HepG2 (cell line): ENCODE measurements around the gene COL9A3. TPM values are rescaled to one million over a fixed set of nuclear protein-coding genes. Genes with fewer than 3 reads are reported as not detected.

Source experiments
- CAMTA2 ChIP-seq: sonication (generic); formaldehyde crosslinking; IDR thresholded peaks from 2 replicates; pipeline ENCODE4 v1.4.0; 2020; ENCODE audit warnings: mild to moderate bottlenecking, missing genetic modification reagents, borderline replicate concordance
- DR1 ChIP-seq: sonication (generic); formaldehyde crosslinking; IDR thresholded peaks from 2 replicates; pipeline ENCODE4 v1.8.0; 2021; ENCODE audit warnings: mild to moderate bottlenecking, missing genetic modification reagents, inconsistent platforms
- FOXK1 ChIP-seq: sonication (generic); formaldehyde crosslinking; IDR thresholded peaks from 2 replicates; pipeline ENCODE4 v1.4.0; 2020; ENCODE audit warnings: low read depth, missing genetic modification reagents, borderline replicate concordance
- GABPB1 ChIP-seq: IDR thresholded peaks from 2 replicates; pipeline ENCODE4 v1.6.1; 2016; ENCODE audit warnings: mild to moderate bottlenecking, missing genetic modification reagents, moderate library complexity, missing compliant biosample characterization
- MTA3 ChIP-seq: sonication (generic); formaldehyde crosslinking; IDR thresholded peaks from 2 replicates; pipeline ENCODE4 v1.4.0; 2020; ENCODE audit warnings: missing genetic modification reagents
- NCOA2 ChIP-seq: sonication (generic); formaldehyde crosslinking; IDR thresholded peaks from 2 replicates; pipeline ENCODE4 v1.8.0; 2022; ENCODE audit warnings: inconsistent platforms
- NFAT5 ChIP-seq: sonication (generic); formaldehyde crosslinking; IDR thresholded peaks from 2 replicates; pipeline ENCODE4 v1.4.0; 2020; ENCODE audit warnings: missing genetic modification reagents
- NFRKB ChIP-seq: fragments of 450-650 bp; IDR thresholded peaks from 2 replicates; pipeline ENCODE4 v1.6.1; 2017
- NR3C1 ChIP-seq: sonication (generic); formaldehyde crosslinking; IDR thresholded peaks from 2 replicates; pipeline ENCODE4 v1.4.0; 2020; ENCODE audit warnings: missing genetic modification reagents
- POLR2G ChIP-seq: fragments of 200-400 bp; formaldehyde crosslinking; IDR thresholded peaks from 2 replicates; pipeline ENCODE4 v1.6.1; 2018; ENCODE audit warnings: mild to moderate bottlenecking, low read depth, low read length, moderate library complexity
- THAP11 ChIP-seq: IDR thresholded peaks from 2 replicates; pipeline ENCODE4 v1.6.1; 2016; ENCODE audit warnings: missing biosample characterization, missing genetic modification reagents
- ZBTB42 ChIP-seq: sonication (generic); formaldehyde crosslinking; IDR thresholded peaks from 2 replicates; pipeline ENCODE4 v1.5.0; 2020; ENCODE audit warnings: mild to moderate bottlenecking, missing genetic modification reagents
- ZBTB46 ChIP-seq: sonication (generic); formaldehyde crosslinking; IDR thresholded peaks from 2 replicates; pipeline ENCODE4 v1.4.0; 2020; ENCODE audit warnings: mild to moderate bottlenecking, missing genetic modification reagents, borderline replicate concordance
- ZMYM2 ChIP-seq: sonication (generic); formaldehyde crosslinking; IDR thresholded peaks from 2 replicates; pipeline ENCODE4 v1.8.0; 2022; ENCODE audit warnings: mild to moderate bottlenecking, missing genetic modification reagents
- ZNF225 ChIP-seq: sonication (generic); formaldehyde crosslinking; IDR thresholded peaks from 2 replicates; pipeline ENCODE4 v1.4.0; 2020; ENCODE audit warnings: mild to moderate bottlenecking, missing genetic modification reagents
- ZNF256 ChIP-seq: sonication (generic); formaldehyde crosslinking; conservative IDR thresholded peaks from 2 replicates; pipeline ENCODE4 v1.4.0; 2020; ENCODE audit warnings: missing genetic modification reagents
- ZNF558 ChIP-seq: sonication (generic); formaldehyde crosslinking; IDR thresholded peaks from 2 replicates; pipeline ENCODE4 v1.9.0; 2022; ENCODE audit warnings: mild to moderate bottlenecking, missing genetic modification reagents, borderline replicate concordance
- ZNF652 ChIP-seq: IDR thresholded peaks from 2 replicates; pipeline ENCODE4 v1.6.1; 2016; ENCODE audit warnings: low read depth, borderline replicate concordance
- ZNF768 ChIP-seq: sonication (generic); formaldehyde crosslinking; IDR thresholded peaks from 2 replicates; pipeline ENCODE4 v1.4.0; 2020; ENCODE audit warnings: missing genetic modification reagents
- ZNF777 ChIP-seq: sonication (generic); formaldehyde crosslinking; IDR thresholded peaks from 2 replicates; pipeline ENCODE4 v1.4.0; 2020; ENCODE audit warnings: missing genetic modification reagents
- ZSCAN30 ChIP-seq: sonication (generic); formaldehyde crosslinking; IDR thresholded peaks from 2 replicates; pipeline ENCODE4 v1.5.0; 2020; ENCODE audit warnings: mild to moderate bottlenecking, missing genetic modification reagents
- polyA plus RNA-seq, 8 experiments: library from polyadenylated mRNA; depleted of rRNA in 3 of 8; stranded (reverse) in 7 of 8; unstranded in 1 of 8; fragments of >200 nt; fragmentation: Illumina TruSeq in 4 of 8; extraction: Trizol in 4 of 8; gene quantifications; 2 replicates each; pipeline versions ENCODE4 v1.2.1 to v1.2.3, GENCODE V29; 2011 to 2016; ENCODE audit warnings: low read depth in 4 of 8, missing spikeins in 1 of 8, mixed read lengths in 1 of 8; ENCODE audit not compliant: insufficient read depth in 1 of 8
- total RNA-seq, 5 experiments: library from RNA; depleted of rRNA; stranded (reverse); fragments of >200 nt; fragmentation: Illumina TruSeq; extraction: Trizol; gene quantifications; 2 replicates each; pipeline ENCODE4 v1.2.3, GENCODE V29; 2016; ENCODE audit warnings: low read depth in 1 of 5
- TF ChIP-seq, protein P1 (sequence below): sonication (generic); formaldehyde crosslinking; IDR thresholded peaks from 2 replicates; pipeline ENCODE4 v1.4.0; 2020; ENCODE audit warnings: missing genetic modification reagents, low read depth, mild to moderate bottlenecking, borderline replicate concordance

COL9A3 gene
- total and polyA plus RNA-seq, 2 of the 13 experiments (the other 11 are each of a cell fraction or from before 2014, with no cell fraction given): 155 to 204 TPM

- peak; percentile 83; the same call in 1 of the 2 replicates for TF ChIP-seq ZBTB46 (CRISPR knock-in tag)
- TF ChIP-seq ZMYM2 (CRISPR knock-in tag): peak; percentile 58; the same call in 1 of the 2 replicates
- TF ChIP-seq GABPB1 (CRISPR knock-in tag): peak; percentile 72; the same call in 1 of the 2 replicates
- no peak; the same call in 1 of the 2 replicates for TF ChIP-seq NFAT5 (CRISPR knock-in tag)
- TF ChIP-seq DR1 (CRISPR knock-in tag): peak; percentile 52
- no peak for TF ChIP-seq ZNF652
- TF ChIP-seq THAP11 (CRISPR knock-in tag): 0 out of 2 replicates have a peak, but pooled peaks have one; percentile 37
- TF ChIP-seq ZBTB42 (CRISPR knock-in tag): no peak
- TF ChIP-seq NR3C1 (CRISPR knock-in tag): no peak
- TF ChIP-seq ZNF768 (CRISPR knock-in tag): peak; percentile 76; the same call in 1 of the 2 replicates
- peak; percentile 78; the same call in 1 of the 2 replicates for TF ChIP-seq ZNF558 (CRISPR knock-in tag)
- TF ChIP-seq POLR2G: peak; percentile 94
- peak; percentile 32; the same call in 1 of the 2 replicates for TF ChIP-seq ZSCAN30 (CRISPR knock-in tag)
- no peak; the same call in 1 of the 2 replicates for TF ChIP-seq ZNF777 (CRISPR knock-in tag)
- no peak; the same call in 1 of the 2 replicates for TF ChIP-seq FOXK1
- no peak for TF ChIP-seq MTA3 (CRISPR knock-in tag)
- TF ChIP-seq NCOA2 (CRISPR knock-in tag): 0 out of 2 replicates have a peak, but pooled peaks have one; percentile 28
- no peak; the same call in none of the 2 replicates for TF ChIP-seq CAMTA2 (CRISPR knock-in tag)
- TF ChIP-seq NFRKB: no peak
- TF ChIP-seq ZNF225 (CRISPR knock-in tag): 0 out of 2 replicates have a peak, but pooled peaks have one; percentile 68
- TF ChIP-seq, protein P1, sequence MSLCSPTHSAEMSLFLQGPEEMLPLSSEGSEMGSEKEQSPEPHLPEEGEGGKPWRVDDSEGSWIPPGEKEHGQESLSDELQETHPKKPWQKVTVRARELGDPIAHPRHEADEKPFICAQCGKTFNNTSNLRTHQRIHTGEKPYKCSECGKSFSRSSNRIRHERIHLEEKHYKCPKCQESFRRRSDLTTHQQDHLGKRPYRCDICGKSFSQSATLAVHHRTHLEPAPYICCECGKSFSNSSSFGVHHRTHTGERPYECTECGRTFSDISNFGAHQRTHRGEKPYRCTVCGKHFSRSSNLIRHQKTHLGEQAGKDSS (CRISPR knock-in tag): peak; percentile 88
- TF ChIP-seq ZNF256 (CRISPR knock-in tag): no peak
Observed at GRCh38 chr20:62795023-62795761, 21.7 kb upstream of the COL9A3 start (continued).
